Fibroblast of lung (primary cell): ENCODE results near the gene SYT13. TPM values are rescaled to one million over a fixed set of nuclear protein-coding genes. Genes with fewer than 3 reads are reported as not detected.

ENCODE experiments used
- DNase-seq, 2 donors: peaks; one replicate each; pipeline versions ENCODE4 v3.0.0 to v3.0.0-alpha.2; 2010; ENCODE audit warnings: low read depth in 2 of 2
- H2AFZ ChIP-seq: 2 replicates; pipeline ENCODE4 v1.5.1; 2012; ENCODE audit warnings: low read length, control low read depth, inconsistent platforms
- H3K27ac ChIP-seq: 2 replicates; pipeline ENCODE4 v1.5.1; 2011; ENCODE audit warnings: low read length, control low read depth; ENCODE audit not compliant: insufficient read depth
- H3K27me3 ChIP-seq: 2 replicates; pipeline ENCODE4 v1.5.1; 2011; ENCODE audit warnings: mild to moderate bottlenecking, low read length; ENCODE audit not compliant: control insufficient read depth, insufficient read depth
- H3K36me3 ChIP-seq: 2 replicates; pipeline ENCODE4 v1.5.1; 2011; ENCODE audit warnings: low read length; ENCODE audit not compliant: control insufficient read depth, insufficient read depth
- H3K4me1 ChIP-seq: 2 replicates; pipeline ENCODE4 v1.5.1; 2011; ENCODE audit warnings: low read length; ENCODE audit not compliant: control insufficient read depth, insufficient read depth; ENCODE audit errors: extremely low read depth
- H3K4me2 ChIP-seq: 2 replicates; pipeline ENCODE4 v1.5.1; 2011; ENCODE audit warnings: low read length, control low read depth; ENCODE audit not compliant: insufficient read depth; ENCODE audit errors: extremely low read depth
- H3K4me3 ChIP-seq, 4 experiments: fragments of 200-600 bp in 1 of 4; sonication (generic) in 1 of 4; replicated peaks in 1 of 4; 2 replicates each; pipeline ENCODE4 v1.5.1; 2011 to 2016; ENCODE audit warnings: low read length in 4 of 4, low read depth in 3 of 4, mild to moderate bottlenecking in 3 of 4, control low read depth in 2 of 4, inconsistent platforms in 1 of 4, mixed read lengths in 1 of 4; ENCODE audit not compliant: insufficient read depth in 1 of 4; ENCODE audit errors: control extremely low read depth in 1 of 4
- H3K79me2 ChIP-seq: 2 replicates; pipeline ENCODE4 v1.5.1; 2012; ENCODE audit warnings: mild to moderate bottlenecking, low read length, inconsistent platforms; ENCODE audit not compliant: control insufficient read depth, insufficient read depth
- H3K9ac ChIP-seq: 2 replicates; pipeline ENCODE4 v1.5.1; 2011; ENCODE audit warnings: mild to moderate bottlenecking, low read length, control low read depth; ENCODE audit not compliant: insufficient read depth
- H3K9me3 ChIP-seq: 2 replicates; pipeline ENCODE4 v1.5.1; 2012; ENCODE audit warnings: low read depth, low read length; ENCODE audit not compliant: control insufficient read depth, insufficient read depth
- H4K20me1 ChIP-seq: 2 replicates; pipeline ENCODE4 v1.5.1; 2011; ENCODE audit warnings: low read length; ENCODE audit not compliant: control insufficient read depth, insufficient read depth; ENCODE audit errors: extremely low read depth
- EZH2 ChIP-seq: IDR thresholded peaks from 2 replicates; pipeline ENCODE4 v1.5.1; 2012; ENCODE audit warnings: low read length, control low read depth, mild to moderate bottlenecking; ENCODE audit errors: missing control alignments
- polyA plus RNA-seq, 2 donors: library from polyadenylated mRNA; depleted of rRNA in 1 of 2; stranded (reverse) in 1 of 2; unstranded in 1 of 2; fragments of >200 nt; gene quantifications; 2 replicates each; pipeline ENCODE4 v1.2.1, GENCODE V29; 2011 to 2012; ENCODE audit warnings: missing spikeins in 1 of 2
- total RNA-seq: library from RNA; depleted of rRNA; stranded (reverse); fragments of >200 nt; gene quantifications from 2 replicates; pipeline ENCODE4 v1.2.1, GENCODE V29; 2014
- TF ChIP-seq, protein P1 (sequence below), 2 donors: IDR thresholded peaks in 1 of 2; conservative IDR thresholded peaks in 1 of 2; 1 replicate in 1 of 2; 2 replicates in 1 of 2; pipeline ENCODE4 v1.5.1; 2011 to 2012; ENCODE audit warnings: low read length in 2 of 2, control low read depth in 1 of 2, inconsistent platforms in 1 of 2, low read depth in 1 of 2, mild to moderate bottlenecking in 1 of 2

SYT13 gene
- total and polyA plus RNA-seq, 2 donors (not counting 1 experiment from before 2014, with no cell fraction given) = not detected

DNA sequence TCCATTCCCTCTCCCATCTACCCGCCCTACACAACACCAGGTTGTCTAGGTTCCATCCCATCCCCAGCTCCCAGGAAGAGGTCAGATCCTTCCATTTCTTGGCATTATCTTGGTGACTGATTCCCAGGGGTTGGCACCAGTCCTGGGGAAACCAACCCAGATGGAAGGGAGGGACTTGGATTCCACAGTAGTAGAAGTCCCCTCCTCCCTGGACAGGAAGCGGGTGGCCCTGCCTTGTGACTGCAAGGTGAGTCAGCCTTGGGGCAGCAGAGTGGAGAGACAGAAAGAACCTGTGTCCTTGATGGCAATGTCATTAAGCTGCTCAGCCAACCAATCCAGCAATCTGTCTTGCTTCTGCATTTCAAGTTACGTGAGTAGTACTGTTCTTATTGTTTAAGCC, 26.5 kb downstream of the SYT13 start:
- no peaks in the 10 kb centered on the region for H4K20me1 ChIP-seq
- no peaks in the 10 kb centered on the region for H3K79me2 ChIP-seq
- DNase-seq = peak in 1 of 2 donors; percentile 67
- H3K9me3 ChIP-seq = no peaks in the 10 kb centered on the region
- H2AFZ ChIP-seq = no peak overlapping the region
- no peaks in the 10 kb centered on the region for H3K4me1 ChIP-seq
- H3K4me3 ChIP-seq = no peak overlapping the region
- no peaks in the 10 kb centered on the region for H3K27me3 ChIP-seq
- H3K9ac ChIP-seq = no peak overlapping the region
- H3K4me2 ChIP-seq = no peak overlapping the region
- H3K36me3 ChIP-seq = no peaks in the 10 kb centered on the region
- TF ChIP-seq EZH2 = no peak
- TF ChIP-seq, protein P1, sequence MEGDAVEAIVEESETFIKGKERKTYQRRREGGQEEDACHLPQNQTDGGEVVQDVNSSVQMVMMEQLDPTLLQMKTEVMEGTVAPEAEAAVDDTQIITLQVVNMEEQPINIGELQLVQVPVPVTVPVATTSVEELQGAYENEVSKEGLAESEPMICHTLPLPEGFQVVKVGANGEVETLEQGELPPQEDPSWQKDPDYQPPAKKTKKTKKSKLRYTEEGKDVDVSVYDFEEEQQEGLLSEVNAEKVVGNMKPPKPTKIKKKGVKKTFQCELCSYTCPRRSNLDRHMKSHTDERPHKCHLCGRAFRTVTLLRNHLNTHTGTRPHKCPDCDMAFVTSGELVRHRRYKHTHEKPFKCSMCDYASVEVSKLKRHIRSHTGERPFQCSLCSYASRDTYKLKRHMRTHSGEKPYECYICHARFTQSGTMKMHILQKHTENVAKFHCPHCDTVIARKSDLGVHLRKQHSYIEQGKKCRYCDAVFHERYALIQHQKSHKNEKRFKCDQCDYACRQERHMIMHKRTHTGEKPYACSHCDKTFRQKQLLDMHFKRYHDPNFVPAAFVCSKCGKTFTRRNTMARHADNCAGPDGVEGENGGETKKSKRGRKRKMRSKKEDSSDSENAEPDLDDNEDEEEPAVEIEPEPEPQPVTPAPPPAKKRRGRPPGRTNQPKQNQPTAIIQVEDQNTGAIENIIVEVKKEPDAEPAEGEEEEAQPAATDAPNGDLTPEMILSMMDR (conservative IDR thresholded peaks at IDR 0.05 in 1 of 2, IDR thresholded peaks at IDR 0.05 in 1 of 2; ENCODE audit: low read depth in 1 of 2, low read length in 2 of 2) = no peak
- H3K27ac ChIP-seq = no peak overlapping the region

DNA sequence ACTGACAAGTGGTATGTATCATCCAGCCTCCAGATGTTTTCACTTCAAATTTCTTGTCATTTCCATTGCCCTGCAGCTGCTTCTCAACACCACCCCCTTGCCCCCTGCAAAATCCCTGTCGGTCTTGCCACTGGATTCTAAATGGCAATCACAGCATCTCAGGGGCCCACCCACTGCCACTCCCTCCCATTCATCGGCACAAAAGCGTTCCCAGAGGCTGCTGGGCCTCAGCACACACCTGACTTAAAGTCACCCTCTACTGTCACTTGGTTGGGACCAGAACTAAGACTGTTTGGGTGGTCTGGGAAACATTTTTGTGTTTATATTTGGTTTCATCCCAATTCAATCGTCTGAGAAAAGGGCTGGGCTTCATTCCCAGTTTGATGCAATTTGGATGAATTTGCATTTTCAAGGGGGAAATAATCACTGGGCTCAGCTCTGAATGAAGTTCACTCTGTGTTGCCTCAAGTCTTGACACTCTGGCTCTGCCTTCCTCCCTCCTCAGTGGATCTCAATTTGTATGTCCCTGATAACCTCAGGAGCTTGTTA, 27.1 kb downstream of the SYT13 start:
- no peak for DNase-seq
- Histone ChIP-seq H3K4me2 (no peak overlapping the region), H3K9me3 (no peaks in the 10 kb centered on the region), H3K4me3 (no peak overlapping the region), H2AFZ (no peak overlapping the region), H3K27me3 (no peaks in the 10 kb centered on the region), H3K27ac (no peak overlapping the region), H3K9ac (no peak overlapping the region), H3K36me3 (no peaks in the 10 kb centered on the region), H3K4me1 (no peaks in the 10 kb centered on the region), H4K20me1 (no peaks in the 10 kb centered on the region), H3K79me2 (no peaks in the 10 kb centered on the region)
- TF ChIP-seq EZH2 = no peak
- TF ChIP-seq, protein P1 (conservative IDR thresholded peaks at IDR 0.05 in 1 of 2, IDR thresholded peaks at IDR 0.05 in 1 of 2; ENCODE audit: low read depth in 1 of 2, low read length in 2 of 2) = no peak

DNA sequence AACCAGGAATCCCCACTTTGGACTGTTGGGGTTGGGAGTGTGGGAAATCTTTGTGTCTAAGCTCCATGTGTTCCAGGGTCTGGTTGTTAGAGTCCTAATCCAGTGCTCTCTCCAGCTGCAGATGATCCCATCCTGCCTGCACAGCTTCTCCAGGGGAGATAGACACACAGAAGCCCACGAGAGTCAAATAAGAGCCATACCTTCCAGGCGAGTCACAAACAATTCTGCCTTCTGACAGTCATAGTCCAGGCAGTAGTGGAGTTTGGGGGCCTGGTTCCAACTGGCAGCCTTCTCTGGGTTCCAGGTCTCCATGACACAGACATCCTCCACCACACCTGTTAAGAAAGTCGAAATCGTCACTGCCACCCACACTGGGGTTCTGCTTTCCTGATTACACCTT, 32.1 kb downstream of the SYT13 start:
- Histone ChIP-seq H3K36me3 (no peaks in the 10 kb centered on the region), H3K27me3 (no peaks in the 10 kb centered on the region), H3K4me3 (no peak overlapping the region), H4K20me1 (no peaks in the 10 kb centered on the region), H3K4me2 (no peak overlapping the region), H3K4me1 (no peaks in the 10 kb centered on the region), H3K9me3 (no peaks in the 10 kb centered on the region), H2AFZ (no peak overlapping the region), H3K27ac (no peak overlapping the region), H3K79me2 (no peaks in the 10 kb centered on the region), H3K9ac (no peak overlapping the region)
- peak in 1 of 2 donors; percentile 50 for DNase-seq
- no peak for TF ChIP-seq EZH2
- TF ChIP-seq, protein P1 (conservative IDR thresholded peaks at IDR 0.05 in 1 of 2, IDR thresholded peaks at IDR 0.05 in 1 of 2; ENCODE audit: low read depth in 1 of 2, low read length in 2 of 2) = no peak
